HG03342 (cell line): ENCODE results near the gene RYR1.
"Not testable (repeated sequence)": the region's sequence is repeated elsewhere in the genome, so short reads cannot be mapped to it uniquely, and the experiment has no call there.

Experiments
- ATAC-seq: cut with Tn5 transposase; IDR thresholded peaks from one replicate; pipeline ENCODE4 v1.9.1; 2021; ENCODE audit warnings: mild to moderate bottlenecking, moderate library complexity; ENCODE audit not compliant: unreplicated experiment

The RYR1 gene

DNA sequence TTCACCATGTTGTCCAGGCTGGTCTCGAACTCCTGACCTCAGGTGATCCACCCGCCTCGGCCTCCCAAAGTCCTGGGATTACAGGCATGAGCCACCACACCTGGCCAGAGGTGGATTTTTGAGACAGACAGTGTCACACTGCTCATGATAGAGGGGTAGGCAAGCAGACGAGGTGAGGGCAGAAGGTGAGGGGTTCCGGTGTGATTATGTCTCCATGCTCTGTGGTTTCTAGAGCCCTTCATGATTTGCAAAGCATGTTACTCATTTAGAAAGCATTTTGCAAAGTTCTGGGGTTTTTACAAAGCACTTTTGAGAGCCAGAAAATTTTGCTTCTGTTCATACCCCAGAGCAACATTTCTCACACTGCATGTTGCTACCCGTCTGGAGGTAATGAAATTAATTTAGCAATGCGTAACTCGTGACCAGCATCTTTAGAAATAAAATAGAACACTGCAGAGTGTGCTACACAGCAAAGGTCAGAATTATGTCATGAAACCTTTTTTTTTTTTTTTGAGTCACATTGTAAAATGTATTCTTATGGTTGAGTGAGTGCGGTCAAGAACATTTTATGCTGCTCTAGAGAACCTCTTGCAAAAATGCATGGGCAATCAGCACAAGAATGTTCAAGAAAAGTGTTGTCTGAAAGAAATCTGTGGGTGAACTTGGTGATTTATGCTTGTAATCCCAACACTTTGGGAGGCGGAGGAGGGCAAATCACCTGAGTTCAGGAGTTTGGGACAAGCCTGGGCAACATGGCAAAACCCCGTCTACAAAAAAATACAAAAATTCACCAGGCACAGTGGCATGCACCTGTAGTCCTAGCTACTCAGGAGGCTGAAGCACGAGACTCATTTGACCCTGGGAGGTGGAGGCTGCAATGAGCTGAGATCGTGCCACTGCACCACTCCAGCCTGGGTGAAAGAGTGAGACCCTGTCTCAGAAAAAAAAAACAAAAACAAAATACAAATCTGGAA, 126.2 kb downstream of the RYR1 start:
- peak; percentile 60 for ATAC-seq

DNA sequence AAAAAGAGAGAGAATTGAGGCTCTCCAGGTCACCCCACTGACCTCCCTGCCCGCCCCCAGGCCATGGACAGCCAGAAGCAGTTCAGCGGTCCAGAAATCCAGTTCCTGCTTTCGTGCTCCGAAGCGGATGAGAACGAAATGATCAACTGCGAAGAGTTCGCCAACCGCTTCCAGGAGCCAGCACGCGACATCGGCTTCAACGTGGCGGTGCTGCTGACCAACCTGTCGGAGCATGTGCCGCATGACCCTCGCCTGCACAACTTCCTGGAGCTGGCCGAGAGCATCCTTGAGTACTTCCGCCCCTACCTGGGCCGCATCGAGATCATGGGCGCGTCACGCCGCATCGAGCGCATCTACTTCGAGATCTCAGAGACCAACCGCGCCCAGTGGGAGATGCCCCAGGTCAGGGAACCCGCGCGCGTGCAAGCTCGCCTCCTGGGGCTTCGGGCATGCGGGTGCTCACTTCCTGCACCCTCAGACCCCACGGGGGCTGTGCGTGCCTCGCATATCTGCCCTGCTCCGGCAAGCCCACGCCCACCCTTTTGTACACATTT, 127.6 kb downstream of the RYR1 start:
- no peak for ATAC-seq

DNA sequence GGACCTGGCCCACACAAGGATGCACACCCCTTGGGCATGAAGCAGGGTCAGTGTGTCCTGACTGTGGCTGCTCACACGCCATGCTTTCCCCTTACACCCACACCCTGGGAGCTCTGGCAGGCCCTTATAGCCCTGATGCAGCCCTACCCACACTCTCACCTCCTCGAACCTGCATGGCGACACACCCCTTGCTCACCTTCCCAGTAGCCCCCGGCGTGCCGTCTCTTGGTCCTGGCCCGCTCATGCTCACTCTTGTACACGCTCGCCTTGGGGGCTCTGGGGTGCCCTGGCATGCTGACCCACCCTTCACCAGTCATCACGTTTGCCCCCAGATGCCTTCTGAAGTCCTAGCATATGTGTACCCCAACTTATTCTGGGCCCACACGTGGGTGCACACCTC, 128.2 kb downstream of the RYR1 start:
- no peak for ATAC-seq

DNA sequence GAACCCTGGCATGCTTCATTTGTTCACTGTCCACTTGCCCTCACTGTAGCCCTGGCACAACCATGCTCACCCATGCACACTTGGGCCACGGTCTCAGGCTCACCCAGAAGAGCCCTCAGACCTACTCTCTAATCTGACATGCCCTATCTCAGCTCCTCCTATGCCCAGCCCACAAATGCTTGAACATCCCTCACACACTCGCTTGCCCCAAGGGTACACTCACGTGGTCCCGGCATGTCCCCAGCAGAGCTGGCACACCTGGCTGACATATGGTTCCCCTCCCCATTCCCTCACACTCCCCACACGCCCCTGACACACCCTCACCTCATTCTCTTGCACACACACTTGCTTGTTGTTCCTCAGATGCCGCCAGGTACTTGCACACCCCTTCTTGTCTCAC, 128.6 kb downstream of the RYR1 start:
- ATAC-seq, result no peak

DNA sequence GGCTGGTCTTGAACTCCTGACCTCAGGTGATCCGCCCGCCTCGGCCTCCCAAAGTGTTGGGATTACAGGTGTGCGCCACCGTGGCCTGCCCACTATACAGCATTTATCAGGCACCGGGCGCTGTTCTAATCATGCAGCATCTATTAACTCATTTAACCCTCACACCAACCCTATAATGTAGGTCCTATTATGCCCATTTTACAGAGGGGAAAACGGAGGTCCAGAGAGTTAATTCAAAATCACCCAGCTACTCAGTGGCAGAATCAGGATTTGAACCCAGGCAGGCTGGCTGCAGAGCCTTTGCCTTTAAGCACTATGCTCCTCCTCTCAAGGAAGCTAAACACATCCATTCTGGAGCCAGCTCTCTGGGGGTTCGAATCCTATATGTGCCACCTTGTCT, 130.0 kb downstream of the RYR1 start:
- no peak for ATAC-seq

DNA sequence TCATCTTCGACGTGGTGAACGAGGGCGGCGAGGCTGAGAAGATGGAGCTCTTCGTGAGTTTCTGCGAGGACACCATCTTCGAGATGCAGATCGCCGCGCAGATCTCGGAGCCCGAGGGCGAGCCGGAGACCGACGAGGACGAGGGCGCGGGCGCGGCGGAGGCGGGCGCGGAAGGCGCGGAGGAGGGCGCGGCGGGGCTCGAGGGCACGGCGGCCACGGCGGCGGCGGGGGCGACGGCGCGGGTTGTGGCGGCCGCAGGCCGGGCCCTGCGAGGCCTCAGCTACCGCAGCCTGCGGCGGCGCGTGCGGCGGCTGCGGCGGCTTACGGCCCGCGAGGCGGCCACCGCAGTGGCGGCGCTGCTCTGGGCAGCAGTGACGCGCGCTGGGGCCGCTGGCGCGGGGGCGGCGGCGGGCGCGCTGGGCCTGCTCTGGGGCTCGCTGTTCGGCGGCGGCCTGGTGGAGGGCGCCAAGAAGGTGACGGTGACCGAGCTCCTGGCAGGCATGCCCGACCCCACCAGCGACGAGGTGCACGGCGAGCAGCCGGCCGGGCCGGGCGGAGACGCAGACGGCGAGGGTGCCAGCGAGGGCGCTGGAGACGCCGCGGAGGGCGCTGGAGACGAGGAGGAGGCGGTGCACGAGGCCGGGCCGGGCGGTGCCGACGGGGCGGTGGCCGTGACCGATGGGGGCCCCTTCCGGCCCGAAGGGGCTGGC, 131.6 kb downstream of the RYR1 start:
- no peak for ATAC-seq

DNA sequence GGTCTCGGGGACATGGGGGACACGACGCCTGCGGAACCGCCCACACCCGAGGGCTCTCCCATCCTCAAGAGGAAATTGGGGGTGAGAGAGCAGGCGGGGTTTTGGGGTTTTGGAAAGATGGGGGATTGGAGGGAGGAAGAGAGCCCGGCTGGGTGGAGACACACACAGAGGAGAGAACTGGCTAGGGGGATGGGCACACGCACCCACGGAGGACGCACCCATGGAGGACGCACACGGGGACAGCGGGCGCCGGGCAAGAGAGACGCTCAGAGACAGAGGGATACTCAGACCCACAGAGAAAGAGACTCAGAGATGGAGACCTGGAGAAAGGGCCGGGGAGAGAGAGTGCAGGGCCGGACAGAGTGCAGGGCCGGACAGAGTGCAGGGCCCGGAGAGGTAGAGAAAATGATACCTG, 132.2 kb downstream of the RYR1 start:
- ATAC-seq, result no peak

DNA sequence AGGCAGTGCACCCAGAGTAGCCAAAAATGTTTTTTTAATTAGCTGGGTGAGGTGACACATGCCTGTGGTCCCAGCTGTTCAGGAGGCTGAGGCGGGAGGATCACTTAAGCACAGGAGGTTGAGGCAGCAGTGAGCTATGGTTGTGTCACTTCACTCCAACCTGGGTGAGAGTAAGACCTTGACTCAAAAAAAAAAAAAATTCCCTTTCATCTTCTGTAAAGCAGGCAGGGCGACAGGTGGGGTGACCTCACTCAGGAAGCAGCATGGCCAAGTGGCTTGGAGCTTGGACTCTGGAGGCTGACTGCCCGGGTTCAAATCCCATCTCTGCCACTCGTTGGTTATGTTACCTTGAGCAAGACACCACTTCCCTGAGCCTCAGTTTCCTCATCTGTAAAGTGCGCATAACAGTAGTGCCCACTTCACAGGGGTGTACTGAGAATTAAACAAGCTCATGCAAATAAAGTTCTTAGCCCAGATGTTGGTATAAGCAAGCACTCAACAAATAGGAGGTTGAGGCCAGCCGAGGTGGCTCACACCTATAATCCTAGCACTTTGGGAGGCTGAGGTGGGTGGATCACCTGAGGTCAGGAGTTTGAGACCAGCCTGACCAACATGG, 136.0 kb downstream of the RYR1 start:
- ATAC-seq, result no peak

DNA sequence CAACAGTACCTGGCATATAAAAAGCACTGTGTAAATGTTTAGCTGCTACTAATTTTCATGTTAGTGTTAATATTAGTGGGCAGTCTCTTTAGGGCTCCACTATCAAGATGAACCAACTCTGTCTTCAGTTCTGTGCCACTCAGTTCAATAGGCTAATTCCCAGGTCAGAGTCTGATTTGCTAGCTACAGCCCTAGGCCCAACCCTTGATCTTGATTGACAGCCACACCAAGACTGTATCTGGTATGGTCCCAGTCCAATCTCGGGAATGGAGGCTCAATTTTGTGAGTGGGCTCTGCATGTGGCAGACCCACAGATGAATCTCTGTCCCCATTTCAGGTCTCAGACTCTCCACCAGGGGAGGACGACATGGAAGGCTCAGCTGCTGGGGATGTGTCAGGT, 138.2 kb downstream of the RYR1 start:
- no peak for ATAC-seq

DNA sequence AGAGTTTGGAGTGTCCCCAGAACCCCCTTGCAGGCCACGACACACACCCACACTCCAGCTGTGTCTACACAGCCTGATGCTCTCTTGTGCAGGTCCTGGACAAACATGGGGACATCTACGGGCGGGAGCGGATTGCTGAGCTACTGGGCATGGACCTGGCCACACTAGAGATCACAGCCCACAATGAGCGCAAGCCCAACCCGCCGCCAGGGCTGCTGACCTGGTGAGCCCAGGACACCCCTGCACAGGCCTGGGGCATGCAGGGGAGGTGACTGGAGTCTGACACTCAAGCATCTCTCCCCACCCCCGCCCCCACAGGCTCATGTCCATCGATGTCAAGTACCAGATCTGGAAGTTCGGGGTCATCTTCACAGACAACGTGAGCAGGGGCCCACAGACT, 144.3 kb downstream of the RYR1 start:
- ATAC-seq, result no peak

DNA sequence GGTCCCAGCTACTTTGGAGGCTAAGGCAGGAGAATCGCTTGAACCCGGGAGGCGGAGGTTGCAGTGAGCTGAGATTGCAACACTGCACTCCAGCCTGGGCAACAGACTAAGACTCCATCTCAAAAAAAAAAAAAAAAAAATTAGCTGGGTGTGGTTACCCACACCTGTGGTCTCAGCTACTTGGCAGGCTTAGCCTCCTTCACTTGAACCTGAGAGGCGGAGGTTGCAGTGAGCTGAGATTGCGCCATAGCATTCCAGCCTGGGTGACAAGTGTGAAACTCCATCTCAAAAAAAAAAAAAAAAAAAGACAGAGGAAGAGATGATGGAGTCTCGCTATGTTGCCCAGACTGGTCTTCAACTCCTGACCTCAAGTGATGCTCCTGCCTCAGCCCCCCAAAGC, 145.8 kb downstream of the RYR1 start:
- not testable (repeated sequence) for ATAC-seq

DNA sequence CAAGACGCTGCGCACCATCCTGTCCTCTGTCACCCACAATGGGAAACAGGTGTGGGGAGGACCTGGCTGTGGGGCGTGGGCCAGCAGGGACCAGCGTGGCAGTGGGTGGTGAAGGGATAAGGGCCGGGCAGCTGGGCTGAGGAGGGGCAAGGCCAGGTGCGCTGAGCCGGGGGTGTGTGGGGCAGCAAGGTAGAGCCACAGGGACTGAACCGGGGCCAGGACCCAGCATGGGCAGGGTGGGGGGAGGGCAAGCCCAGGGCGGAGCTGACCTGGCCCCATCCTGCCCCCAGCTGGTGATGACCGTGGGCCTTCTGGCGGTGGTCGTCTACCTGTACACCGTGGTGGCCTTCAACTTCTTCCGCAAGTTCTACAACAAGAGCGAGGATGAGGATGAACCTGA, 146.6 kb downstream of the RYR1 start:
- no peak for ATAC-seq

DNA sequence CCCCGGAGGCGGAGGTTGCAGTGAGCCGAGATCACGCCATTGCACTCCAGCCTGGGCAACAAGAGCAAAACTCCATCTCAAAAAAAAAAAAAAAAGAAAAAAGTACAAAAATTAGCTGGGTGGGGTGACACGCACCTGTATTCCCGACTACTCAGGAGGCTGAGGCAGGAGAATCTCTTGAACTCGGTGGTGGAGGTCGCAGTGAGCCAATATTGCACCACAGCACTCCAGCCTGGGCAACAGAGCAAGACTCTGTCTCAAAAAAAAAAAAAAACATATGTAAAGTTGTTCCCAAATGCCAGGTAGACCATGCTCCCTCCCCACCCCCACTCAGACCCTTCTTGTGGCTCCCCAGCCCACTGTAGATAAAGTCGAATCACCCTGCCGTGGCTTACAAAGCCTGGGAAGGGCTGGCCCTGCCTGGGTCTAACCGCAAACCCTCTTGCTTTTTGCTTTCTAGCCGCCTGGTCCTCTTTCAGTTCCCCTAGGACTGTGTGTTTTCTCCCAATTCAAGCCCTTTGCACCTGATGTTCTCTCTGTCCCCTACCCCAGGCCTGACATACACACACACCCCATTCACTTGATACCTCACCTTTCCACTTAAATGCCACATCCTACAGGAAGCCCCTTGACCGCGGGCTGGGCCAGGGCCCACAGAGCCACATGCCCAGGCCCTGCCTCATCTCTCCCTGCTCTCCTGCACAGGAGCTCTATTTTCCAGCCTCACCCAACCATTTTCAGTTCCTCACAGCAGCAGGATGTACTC, 149.9 kb downstream of the RYR1 start:
- ATAC-seq, result peak; percentile 65

DNA sequence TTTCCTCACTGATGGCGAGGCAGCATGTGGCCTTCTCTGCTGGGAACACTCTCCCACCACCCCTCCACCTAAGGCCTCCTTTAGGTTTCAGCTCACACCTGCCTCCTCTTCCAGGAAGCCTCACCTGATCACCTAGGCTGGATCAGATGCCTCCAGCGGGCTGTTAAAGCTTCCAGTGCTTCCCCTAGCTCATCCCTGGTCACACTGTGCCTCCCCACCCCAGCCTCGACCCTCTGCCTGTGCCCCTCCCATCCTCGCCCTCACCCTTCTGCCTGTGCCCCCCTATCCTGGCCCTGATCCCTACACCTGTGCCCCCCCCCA, 150.5 kb downstream of the RYR1 start:
- no peak for ATAC-seq

DNA sequence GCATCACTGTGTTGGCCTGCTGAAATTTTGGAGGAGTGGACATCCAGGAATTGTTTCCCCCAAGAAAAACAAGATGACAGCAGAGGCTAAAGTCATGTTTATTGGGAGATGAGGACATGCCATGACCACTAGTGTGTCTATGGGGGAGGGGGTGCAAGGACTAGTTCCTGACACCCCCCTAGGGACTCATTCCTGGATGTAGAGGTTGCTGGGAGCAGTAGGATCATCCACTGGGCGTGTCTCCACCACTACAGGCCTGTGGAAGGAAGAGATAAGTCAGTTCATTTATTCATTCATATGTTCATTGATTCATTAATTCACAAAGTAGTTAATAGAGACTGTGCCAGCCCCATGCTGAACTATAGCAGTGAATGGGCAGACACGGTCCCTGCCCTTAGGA, 154.1 kb downstream of the RYR1 start:
- no peak for ATAC-seq

DNA sequence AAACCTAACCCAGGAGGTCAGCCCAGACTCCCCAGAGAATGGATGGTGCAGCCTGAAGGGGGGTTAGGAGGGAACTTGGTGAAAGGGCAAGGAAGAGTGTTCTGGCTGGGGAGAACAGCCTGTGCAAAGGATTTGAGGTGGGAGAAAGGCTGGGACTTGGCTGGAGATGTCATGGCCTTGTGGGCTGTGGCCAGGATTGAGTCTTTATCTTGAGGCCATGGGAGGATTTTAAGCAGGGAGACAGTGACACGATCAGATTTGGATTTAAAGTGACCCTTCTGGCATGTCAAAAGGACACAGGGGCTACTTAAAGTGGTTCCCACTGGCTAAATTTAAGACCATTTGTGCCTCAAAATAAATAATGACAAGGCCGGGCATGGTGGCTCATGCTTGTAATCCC, 154.6 kb downstream of the RYR1 start:
- no peak for ATAC-seq

DNA sequence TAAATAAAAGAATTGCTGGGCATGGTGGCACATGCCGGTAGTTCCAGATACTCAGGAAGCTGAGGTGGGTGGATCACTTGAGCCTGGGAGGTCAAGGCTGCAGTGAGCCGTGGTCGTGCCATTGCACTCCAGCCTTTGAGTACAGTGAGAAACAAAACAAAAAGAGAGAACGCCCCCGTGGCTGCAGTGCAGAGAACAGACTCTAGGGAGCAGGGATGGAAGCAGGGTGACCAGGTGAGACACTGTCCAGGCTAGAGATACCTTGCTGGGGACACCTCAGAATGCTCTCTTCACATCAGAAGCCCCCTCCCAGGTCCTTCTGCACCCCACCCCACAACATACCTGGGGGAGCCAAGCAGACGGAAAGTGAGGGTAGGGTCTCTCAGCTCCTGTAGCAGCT, 159.4 kb downstream of the RYR1 start:
- ATAC-seq, result no peak

DNA sequence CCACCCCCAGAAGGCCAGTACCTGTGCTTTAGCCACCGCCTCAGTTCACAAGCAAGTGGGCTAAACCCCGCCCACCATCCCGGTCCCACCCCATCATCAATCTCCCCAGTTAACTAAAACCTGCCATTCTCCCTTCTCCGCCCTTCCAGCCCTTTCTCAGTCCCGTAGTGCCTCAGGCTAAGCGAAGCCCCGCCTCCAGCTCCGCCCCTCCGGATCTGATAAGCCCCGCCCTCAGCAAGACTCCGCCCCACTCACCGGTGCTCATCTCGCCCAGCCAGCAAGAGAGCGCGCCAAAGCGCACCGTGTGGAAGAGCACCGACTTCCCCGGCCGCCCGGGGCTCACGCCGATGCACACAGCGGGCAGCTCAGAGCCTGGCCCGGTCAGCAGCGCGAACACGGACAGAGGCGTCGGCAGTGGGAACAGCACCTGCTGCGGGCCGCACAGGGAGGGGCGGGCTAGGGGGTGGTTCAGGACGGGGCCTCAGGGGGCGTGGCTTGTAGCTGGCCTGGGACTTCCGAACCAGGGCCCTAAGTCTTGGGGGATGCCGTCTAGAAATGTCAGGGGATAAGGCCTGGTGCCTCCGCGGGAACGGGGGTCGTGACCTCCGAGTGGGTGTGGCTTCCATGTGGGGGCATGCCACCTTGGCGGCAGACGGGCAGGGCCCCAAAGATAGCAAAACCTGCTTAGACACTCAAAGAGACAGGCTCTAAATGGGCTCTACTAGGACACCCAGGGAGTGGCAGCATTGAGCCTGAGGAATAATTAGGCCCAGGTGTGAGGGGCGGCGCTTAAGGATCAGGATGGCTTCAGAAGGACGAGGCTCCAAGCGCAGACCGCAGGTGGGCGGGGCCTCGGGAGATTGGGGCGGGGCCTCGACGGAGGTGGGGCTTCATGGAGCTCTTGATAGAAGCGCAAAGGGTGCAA, 162.8 kb downstream of the RYR1 start:
- no peak for ATAC-seq

DNA sequence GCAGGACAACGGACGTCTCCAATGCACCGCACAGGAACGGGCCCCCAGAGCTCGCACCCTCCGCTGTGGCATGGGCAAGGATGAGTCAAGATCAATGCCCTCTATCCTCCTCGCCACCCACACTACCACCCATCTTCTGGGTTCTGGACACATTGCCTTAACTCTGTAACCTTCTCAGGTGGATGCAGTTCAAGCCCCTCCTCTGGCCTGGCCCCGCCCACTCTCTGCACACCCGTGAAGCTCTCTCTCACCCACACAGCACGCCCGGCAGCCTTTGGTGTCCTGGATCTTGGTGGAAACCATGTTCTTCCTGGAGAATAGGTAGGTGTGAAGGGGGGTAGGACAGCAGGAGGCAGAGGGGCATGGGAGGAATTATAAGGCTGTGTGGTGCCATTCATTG, 163.6 kb downstream of the RYR1 start:
- no peak for ATAC-seq

DNA sequence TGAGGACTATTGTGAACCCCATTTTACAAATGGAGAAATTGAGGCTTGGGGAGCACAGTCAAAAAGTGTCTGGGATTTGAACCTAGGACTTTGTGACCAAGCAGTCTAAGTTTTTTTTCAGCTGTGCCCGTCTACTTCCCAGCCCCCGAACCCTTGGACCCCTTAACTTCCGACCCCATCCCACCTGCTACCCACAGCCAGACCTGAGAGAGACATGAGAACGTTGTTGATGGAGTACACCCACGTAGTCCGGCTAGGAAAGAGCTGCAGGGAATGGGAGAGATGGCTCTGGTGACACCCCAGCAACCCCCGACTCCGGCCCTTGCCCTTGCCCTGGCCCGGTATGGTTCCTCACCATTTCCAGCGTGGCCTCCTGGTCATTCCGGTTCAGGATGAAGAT, 166.2 kb downstream of the RYR1 start:
- ATAC-seq, result no peak
